HG03520 (cell line): ENCODE results near the gene SH3GLB2.
"Not testable (repeated sequence)": the region's sequence is repeated elsewhere in the genome, so short reads cannot be mapped to it uniquely, and the experiment has no call there.

ENCODE experiments used
- ATAC-seq: cut with Tn5 transposase; IDR thresholded peaks from one replicate; pipeline ENCODE4 v1.9.1; 2021; ENCODE audit warnings: mild to moderate bottlenecking, moderate library complexity; ENCODE audit not compliant: unreplicated experiment

Gene SH3GLB2

DNA sequence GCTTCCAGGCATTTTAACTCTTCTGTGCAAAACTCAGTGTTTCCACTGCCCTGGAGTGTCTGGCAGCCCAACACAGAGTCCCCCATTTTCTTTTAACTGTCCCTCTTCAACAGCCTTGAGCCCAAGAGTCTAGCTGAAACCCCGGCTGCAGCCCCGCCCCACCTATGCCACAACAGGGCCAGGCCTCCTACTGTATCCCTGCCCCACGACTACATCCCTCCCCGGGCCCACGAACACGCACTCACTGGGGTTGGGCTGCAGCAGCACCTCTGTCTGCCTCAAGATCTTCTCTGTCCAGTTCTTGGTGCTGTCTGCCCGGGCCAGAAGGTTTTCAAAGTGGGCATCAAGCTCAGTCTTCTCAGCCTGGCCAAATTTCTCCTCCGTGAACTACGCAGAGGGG lies 6.1 kb downstream of the SH3GLB2 start:
- no peak for ATAC-seq

DNA sequence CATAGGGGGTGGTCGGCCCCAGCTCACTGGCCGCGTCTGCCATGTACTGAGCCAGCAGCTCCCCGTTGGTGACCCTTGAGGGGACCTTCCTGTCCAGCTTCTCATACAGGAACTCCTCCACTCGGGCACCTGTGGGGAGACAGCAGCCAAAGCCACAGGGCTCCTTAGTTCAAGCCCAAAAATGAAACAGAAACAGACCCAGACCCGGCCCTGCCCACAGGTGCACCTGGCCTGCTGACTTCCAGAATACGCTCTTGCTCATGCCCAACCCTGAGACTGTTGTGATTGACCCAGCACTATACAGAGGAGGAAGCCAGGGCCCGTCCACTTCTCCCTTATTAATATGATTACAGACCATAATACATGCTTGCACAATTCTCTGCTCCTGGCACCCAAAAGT lies 7.0 kb downstream of the SH3GLB2 start:
- ATAC-seq, result no peak

DNA sequence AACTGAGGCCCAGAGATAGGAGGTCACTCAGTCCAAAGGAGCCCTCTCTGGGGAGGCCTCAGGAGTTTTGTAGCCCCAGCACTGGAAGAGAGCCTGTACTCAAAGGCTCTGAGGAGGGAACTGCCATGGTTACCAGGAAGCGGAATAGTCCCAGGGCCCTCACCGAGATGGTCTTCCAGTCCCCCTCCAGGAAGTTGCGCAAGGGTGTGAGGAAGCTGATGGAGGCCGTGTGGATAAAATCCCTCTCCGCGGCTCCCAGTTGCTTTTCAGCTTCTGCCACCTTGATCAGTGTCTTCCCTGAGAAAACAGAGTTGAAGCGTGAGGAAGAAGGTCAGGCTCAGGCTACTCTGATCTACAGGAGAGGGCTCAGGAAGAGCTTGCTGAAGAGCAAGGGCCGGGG lies 13.5 kb downstream of the SH3GLB2 start:
- ATAC-seq, result no peak

DNA sequence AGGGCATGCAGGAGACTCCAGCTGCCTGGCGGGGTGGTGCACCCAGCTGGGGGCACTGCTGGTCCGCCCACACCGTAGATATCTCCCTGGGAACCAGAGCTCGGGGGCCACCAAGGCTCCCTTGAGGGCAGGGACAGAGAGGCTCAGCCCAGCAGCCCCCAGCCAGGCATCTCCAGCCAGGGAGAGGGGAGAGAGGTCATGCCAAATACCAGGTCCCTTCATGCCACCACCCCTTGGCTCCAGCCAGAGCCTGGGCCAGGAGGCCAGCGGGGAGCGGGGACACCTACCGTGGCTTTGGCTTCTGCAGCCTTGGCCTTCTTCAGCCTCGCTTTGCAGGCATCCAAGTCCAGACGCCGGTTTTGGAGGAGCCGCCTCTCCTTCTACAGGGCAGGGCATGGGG lies 14.0 kb downstream of the SH3GLB2 start:
- no peak for ATAC-seq

DNA sequence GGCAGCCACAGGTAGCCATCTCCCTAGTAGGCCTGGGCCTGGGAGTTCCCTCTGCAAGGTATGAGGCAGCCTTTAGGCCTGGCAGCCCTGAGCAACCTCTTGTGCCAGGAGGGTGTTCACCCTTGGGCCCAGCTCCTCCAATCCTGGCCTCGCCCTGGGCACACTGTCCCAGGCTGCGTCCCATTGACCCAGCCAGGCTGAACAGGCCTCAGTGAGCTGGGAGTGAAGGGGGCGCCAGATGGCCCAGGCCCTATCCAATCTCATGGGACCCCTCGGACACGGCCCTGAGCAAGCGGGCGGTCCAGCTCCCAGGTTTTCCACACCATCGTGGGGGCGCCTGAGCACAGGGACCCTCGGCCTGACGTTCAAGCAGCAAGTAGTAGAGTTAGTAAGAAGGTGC lies 14.5 kb downstream of the SH3GLB2 start:
- no peak for ATAC-seq

DNA sequence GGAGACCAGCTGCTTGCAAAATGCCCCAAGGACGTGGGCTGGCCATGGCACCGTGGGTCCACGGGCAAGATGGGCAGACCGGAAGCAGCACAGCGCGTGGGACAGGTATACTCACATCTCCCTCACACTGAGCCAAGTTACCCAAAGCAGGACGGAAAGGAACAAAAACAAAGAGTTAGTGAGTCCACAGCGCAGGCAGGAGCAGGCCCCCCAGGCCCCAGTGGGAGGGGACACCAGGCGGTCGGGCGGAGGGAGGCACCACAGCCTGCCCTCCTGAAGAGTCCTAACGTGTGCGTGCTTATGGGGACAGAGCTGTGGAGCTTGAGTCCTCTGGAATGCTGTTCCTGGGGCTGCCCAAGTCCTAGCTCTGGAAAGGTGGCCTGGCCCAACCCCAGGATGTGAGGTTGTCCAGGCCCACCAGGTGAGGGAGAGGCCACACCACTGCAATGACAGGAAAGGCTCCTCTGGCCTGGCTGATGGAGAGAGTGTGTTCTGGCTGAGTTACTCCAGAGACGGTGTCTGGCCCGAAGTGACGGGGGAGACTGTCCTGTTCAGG lies 15.2 kb downstream of the SH3GLB2 start:
- no peak for ATAC-seq

DNA sequence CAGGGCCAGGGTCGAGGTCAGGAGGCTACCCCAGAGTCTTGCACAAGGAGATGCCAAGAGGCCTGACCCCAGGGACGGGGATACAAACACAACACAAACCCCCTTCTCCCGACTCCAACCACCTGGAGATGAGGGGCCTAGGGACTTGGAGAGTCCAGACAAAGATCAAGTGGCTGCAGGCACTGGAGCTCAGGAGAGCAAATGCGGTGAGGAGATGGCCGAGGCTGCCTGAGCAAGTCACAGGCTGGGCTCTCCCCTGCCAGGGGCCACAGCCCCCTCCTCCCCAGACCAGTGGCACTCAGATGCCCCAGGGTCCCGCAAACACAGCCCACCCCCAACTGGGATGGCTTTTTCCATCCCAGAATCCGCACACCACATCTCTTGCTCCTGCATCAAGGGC lies 15.8 kb downstream of the SH3GLB2 start:
- no peak for ATAC-seq

DNA sequence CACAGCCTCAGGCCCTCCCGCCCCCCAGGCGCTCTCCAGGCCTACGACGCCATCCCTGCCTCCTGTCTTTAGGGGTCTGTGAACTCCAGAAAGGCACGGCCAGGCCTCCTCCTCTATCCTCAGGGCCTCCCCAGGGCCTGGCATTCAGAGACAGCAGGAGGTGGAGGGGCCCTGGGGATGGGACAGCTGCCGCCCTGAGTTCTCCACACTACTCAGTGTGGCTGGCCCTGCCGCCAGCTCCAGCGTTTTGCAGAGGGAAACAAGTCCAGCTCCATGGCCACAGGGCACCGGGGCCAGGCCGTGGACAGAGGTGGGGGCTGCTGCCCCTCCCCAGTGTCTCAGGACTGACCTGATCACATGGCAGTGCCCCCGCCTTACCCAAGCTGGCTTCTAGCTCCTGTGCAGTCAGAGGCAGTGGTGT lies 16.4 kb downstream of the SH3GLB2 start:
- no peak for ATAC-seq

DNA sequence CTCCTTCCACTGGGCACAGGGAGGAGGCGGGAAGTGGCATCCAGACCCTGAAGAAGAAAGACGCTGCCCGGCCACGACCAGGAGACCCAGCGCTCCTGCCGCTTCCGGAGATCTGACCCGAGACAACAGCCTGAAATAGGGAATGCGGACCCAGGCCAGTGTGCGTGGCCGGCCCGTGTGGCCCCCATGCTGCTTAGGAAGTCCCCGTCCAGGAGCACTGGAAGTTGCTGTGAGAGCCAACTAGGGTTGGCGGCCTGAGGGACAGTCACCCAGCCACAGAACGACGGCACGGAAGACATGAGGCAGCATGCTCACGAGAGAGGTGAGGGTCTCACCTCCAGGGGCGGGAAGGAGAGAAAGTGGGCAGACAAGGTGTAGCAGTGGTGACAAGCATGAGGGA lies 17.0 kb downstream of the SH3GLB2 start:
- ATAC-seq, result no peak

DNA sequence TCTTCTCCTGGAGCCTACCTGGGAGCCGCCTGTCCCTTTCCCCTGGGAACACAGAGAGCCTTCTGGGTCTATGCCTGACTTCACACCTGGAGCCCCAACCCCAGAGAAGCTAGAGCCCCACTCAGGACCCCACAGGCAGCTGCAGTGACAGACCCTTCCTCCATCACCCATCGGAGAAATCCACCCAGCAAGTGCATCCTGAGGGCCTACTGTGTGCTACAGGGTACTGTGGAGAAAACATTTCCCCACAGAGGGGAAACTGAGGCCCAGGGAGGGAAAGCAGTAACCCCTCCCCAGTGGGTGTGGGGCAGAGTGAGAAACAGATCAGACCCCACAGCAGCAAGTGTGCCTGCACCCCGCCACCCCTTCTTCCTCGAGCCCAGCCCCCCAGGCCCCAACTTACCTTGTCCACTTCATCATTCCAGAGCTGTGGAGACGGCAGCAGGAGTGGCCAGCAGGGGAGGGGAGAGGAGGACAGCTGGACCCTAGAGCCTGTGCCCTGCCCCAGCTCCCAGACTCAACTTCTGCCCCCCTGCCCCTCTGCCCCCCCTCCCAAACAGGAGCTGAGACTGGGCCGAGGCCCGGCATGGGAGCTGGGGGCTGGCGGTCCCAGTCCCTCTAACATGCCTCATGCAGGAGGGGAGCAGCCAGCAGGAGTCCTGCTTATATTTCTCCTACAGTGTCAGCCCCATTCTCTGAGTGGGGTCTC lies 17.7 kb downstream of the SH3GLB2 start:
- no peak for ATAC-seq

DNA sequence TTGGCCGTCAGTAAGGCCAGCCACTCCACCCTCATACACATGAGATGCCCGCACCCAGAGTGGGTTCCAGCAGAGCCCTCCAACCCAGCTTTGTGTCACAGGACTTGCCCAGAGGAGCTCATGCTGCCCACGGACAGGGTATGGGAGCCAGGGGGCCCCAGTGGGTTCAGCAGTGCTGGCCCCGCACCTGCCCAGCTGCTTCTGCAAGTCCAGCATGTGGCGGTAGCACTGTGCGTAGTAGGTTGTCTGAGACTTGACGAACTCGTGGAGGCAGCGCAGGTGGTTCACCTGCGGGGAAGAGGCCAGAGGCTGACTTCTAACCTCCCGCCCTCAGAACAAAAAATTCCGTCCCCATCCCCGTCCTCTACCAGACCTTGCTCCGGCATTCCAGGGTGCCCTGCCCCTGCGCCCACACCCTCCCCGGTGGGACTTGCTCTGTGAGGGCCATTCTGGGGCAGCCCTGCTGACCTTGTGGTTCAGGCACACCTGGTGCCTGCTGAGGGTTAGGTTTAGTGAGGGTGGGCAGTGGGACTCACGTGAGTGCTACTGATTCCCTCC lies 18.5 kb downstream of the SH3GLB2 start:
- ATAC-seq, result no peak

DNA sequence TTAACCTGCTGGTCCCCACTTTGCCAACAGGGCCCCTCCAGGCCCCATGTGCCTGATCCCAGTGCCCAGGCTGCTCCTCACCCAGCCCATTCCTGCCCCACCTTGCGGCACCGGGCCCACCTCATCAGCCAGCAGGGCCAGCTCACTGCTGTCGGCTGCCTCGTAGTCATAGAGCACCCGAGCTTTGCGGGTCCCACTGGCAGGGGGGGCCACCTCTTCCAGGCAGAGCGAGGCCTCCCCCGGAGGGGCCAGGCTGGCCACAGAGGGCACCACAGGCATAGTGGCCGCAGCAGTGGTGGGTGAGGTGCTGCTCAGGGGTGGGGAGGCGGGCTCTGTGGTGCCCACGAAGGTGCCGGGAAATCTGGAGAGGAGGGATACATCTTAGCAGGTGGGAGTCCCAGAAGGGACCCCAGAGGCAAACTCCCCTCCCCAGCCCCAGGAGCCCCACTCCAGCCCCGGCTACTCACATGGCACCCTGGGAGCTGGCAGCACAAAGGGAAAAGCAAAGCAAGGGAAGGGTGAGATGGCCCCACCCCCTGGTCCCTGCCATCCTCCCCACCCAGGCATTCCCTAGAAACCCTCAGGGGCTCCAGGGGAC lies 19.0 kb downstream of the SH3GLB2 start:
- ATAC-seq, result no peak

DNA sequence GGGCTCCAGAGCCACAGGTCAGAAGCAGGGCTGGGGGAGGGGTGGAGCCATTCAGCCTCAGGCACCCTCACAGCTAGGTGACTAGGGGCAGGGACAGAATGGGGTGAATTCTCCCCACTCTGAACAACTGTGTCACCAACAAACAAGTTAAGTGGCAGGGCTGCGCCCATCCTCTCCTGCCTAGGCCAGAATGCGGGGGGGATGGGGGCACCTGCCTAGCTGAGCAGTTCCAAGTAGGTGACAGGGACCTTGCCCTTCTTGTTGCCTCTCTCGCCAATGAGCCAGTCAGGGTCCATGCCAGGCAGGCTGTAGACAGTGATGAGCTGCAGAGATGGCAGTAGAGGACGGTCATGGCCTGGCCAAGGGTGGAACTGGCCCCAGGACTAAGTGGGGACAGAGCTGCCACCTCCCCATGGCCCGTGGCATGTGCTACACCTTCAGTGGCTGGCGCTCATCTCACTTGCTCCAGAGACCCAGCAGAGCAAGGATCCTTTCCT lies 19.6 kb downstream of the SH3GLB2 start:
- ATAC-seq, result no peak

DNA sequence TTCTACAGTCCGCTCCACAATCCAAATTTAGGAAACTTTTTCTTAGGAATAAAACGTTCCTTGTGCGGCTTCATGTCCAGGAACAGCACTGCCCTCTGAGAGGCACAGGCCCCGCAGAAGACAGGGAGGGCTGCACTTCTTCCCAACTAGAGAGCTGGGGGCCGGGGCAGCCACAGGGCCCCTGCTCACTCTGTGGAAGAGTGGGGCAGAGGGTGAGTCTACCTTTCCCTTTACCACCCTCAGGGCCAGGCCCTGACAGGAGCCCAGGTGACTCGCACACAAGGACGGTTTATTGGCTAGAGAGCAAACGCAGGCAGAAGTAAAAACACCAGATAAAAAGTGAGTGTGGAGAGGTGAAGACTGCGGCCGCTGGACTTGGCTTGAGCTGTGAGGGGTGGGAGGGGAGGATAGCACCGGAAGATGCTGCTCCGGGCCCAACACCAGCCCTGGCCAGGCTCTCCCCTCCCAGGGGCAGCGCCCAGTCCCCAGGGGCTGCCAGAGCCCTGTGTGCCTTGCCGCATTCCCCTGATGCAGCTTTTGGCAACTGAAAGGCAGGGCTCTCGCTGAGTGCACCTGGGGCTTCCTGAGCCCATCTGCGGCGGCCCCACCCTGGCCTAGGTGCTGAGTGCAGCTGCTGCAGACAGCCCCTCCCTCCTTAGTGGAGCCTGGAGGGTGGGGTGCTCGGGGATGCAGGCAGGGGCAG lies 20.2 kb downstream of the SH3GLB2 start:
- no peak for ATAC-seq

DNA sequence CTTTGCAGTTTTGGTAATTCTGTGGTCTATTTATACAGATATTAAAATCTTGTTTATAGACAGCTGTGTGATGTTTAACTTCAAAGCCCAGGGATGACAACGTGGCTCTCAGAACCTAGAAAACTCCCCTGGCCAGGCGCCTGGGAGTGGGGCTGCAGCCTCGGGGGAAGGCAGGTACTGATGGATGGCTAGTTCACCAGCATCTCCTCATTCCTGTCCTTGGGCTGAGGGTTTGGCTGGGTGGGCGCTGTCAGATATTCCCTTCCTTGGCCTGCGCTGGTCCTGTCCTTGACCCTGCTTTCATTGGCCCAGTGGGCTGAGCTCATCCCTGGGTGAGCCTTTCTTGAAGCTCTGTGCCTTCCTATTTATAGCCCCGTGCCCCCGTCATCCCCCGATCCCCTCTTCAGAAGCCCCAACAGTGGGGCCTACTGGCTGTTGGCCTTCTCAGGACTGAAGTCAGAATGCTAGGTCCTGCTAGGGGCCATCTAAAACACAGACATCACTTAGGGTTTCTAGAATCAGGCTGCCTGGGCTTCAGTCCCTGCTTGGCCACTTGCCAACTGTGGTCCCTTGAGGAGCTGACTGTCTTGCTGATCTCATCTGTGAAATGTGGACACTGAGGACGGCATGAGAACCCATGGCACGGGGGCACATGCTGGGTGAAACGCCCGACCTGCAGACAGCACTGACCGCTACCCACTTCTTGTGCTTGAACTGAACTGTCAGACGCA lies 20.9 kb downstream of the SH3GLB2 start:
- ATAC-seq, result no peak

DNA sequence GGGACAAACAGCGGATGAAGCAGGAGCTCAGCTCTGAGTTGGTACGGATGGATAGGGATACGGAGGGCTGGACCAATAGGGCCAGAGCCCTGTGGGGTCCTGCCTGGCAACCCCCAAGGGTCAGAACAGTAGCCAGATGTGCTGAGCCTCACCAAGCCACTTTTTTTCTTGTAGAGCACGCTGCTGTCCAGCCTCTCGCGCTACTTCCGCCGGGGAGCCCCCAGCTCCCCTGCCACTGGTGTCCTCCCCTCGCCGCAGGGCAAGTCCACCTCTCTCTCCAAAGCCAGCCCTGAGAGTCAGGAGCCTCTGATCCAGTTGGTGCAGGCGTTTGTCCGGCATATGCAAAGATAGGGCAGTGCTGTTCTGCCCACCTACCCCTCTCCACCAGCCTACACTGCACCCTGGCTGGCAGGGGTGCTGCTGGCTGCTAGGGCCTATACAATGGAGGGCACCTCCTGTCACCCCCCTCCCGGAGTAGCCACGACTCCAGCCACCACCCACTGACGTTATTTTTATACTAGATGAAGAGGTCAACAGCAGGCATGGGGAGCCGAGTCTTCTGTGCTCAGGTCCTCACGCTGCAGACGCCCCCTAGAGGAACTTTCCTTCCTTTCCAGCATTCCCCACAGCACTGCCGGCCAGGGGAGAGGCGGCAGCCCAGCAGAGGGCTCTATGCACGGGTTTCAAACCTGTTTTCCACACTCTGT lies 21.6 kb downstream of the SH3GLB2 start:
- ATAC-seq, result no peak

DNA sequence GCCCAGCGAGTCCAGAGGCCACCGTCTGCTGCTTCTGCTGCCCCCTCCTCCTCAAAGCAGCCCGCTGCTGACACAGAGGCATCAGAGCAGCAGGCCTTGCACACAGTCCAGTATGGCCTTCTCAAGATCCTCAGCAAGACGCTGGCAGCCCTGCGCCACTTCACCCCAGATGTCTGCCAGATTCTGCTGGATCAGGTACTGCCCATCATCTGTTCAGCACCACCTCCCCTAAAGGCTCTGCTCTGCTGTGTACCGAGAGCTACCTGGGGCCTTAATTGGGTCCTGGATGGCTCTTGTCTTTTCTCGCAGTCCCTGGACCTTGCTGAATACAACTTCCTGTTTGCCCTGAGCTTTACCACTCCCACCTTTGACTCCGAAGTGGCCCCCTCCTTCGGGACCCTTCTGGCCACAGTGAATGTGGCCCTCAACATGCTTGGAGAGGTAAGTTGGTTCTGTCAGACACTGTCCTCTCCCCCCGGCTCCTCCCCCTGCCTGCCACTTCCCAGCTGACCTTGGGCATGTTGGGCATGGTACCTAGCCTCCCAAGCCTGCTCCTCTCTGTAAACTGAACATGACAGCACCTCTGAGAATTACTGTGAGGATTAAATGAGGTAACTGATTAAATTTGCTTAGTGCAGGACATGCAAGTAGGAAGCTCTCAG lies 22.7 kb downstream of the SH3GLB2 start:
- no peak for ATAC-seq

DNA sequence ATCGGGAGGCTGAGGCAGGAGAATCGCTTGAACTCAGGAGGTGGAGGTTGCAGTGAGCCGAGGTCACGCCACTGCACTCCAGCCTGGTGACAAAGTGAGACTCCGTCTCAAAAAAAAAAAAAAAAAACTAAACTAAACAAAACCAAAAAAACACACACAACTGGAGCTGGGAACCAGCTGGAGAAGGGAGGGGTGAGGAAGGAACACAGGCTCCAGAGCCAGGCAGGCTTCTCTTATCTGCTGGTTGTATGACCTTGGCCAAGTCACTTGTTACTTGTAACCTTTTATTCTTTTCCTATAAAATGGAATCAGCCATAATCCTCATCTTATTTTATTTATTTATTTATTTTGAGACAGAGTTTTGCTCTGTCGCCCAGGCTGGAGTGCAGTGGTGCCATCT lies 24.0 kb downstream of the SH3GLB2 start:
- not testable (repeated sequence) for ATAC-seq

DNA sequence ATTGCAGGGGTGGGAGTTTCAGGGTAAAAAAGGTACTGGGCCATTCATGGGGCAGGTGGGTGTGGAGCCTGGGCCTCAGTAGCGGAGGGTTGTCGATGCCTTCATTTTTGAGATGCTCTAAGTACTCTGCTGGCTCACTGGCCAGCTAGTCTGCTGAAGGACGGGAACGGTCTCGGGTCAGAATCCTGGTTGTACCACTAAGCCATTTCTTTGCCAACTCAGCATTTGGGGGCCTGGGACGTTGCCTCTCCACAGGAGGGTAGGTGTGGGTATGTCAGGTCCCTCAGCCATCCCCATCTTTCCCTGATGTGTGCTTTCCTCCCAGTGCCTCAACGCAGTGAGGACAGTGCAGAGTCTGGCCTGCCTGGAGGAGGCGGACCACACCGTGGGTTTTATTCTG lies 25.1 kb downstream of the SH3GLB2 start:
- no peak for ATAC-seq
